Erythroblast (primary cell): ENCODE measurements around the gene ESYT2.

Source experiments
- GATA1 ChIP-seq: IDR thresholded peaks from 2 replicates; pipeline ENCODE4 v1.6.1; 2011; ENCODE audit warnings: low read depth, mild to moderate bottlenecking, control low read depth, low read length, moderate library complexity
- POLR2A ChIP-seq: IDR thresholded peaks from 2 replicates; pipeline ENCODE4 v1.6.1; 2011; ENCODE audit warnings: mild to moderate bottlenecking, low read length

GRCh38 chr7:158725506-158725800 lies 103.9 kb downstream of the ESYT2 start:
- no peak for TF ChIP-seq POLR2A
- TF ChIP-seq GATA1 = no peak
